Medulla oblongata (tissue), 1 donor: ENCODE results near the gene LMNB1.
"Not testable (repeated sequence)": the region's sequence is repeated elsewhere in the genome, so short reads cannot be mapped to it uniquely, and the experiment has no call there.

Experiments
- DNase-seq: peaks from one replicate; pipeline ENCODE4 v3.0.0-alpha.2; 2015; ENCODE audit errors: extremely low spot score

The LMNB1 gene

DNA sequence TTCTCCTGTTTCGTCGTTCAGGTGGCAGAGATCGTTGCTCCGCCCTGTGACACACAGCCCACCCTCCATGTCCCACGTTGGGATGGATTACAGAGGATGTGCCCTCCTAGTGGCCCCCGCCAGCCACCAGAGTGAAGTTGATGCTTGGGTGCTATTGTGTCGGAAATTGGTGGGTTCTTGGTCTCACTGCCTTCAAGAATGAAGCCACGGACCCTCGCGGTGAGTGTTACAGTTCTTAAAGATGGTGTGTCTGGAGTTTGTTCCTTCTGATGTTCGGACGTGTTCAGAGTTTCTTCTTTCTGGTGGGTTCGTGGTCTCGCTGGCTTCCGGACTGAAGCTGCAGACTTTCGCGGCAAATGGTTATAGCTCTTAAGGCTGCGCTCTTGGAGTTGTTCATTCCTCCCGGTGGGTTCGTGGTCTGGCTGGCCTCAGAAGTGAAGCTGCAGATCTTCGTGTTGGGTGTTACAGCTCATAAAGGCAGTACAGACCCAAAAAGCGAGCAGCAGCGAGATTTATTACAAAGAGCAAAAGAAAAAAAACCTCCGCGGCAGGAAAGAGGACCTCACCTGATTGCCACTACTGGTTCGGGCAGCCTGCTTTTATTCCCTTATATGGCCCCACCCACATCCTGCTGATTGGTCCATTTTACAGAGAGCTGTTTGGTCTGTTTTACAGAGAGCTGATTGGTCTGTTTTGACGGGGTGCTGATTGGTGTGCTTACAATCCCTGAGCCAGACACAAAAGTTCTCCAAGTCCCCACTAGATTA, 76.8 kb downstream of the LMNB1 start:
- not testable (repeated sequence) for DNase-seq

DNA sequence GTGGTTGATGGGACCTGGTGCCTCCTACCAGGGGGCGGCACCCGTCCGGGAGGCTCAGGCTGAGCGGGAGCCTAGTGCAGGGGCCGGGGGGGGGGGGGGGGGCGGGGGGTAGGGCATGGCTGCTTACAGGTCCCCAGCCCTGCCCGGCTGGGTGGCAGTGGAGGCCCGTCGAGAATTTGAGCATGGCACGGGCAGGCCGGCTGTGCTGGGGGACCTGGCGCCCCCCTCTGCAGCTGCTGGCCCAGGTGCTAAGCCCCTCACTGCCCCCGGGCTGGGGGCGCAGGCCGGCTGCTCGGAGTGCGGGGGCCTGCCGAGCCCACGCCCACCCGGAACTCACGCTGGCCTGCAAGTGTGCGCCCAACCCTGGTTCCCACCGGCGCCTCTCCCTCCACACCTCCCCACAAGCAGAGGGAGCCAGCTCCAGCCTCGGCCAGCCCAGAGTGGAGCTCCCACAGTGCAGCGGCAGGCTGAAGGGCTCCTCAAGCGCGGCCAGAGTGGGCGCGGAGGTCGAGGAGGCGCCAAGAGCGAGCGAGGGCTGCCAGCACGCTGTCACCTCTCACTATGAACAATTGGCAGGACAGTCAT, 77.7 kb downstream of the LMNB1 start:
- DNase-seq, result no peak

DNA sequence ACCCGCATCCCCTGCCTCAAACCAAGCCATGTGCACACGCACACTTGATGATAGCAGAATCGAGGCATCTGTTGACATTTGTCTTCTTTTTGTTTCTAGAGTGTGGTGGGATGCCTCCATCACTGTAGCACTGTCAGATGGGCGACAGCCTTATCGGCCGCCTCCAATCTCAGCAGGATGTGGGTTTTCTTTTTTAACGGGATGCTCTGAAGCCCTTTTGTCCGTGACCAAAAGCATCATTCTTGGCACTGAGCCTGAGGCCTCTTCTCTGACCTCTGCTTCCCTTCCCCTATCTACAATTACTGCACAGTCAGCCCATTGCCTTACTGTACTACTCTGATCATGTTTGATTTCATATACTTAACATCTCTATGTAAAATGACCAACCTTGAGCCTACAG, 78.3 kb downstream of the LMNB1 start:
- no peak for DNase-seq

DNA sequence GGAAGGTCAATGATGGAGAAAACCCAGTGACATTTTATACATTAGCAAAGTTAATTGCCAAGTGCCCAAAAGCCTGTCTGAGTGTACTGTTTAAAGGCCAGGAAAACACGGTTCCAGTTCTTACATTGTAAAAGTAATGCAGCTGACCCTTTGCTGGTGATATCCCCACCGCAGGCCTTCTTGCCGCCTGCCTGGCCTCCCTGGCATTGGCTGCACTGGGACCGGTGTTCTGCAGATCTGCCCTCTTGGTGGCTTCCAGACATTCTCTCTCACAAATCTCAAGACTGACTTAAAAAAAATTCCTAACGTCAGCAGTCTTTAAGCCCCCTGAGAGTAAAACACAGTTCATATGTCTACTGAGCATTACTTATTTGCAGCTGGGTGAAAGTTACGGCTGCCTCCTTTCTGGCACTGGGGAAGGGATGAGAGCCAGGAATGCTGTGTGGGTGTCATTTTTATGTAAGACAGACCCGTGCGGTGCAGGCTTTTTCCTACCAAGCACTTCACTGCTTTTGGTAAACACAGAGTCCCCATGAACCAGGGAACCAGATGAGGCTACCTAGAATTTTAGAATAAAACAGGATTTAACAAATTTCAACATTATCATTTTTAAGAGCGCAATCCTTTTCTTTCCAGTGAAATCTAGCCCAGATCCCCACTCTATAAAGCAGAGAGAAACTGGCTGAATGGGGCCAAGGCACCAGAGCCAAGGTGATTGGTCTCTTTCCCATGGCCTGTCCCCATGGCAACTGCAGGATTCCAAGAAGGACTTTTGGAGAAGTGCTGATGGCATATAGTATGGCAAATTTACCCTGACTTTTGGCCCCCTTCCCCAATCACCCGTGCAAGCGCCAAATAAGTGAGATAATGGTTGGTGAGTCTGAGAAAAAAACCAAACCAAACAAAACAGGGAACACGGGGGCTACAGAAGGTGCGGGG, 80.8 kb downstream of the LMNB1 start:
- no peak for DNase-seq

DNA sequence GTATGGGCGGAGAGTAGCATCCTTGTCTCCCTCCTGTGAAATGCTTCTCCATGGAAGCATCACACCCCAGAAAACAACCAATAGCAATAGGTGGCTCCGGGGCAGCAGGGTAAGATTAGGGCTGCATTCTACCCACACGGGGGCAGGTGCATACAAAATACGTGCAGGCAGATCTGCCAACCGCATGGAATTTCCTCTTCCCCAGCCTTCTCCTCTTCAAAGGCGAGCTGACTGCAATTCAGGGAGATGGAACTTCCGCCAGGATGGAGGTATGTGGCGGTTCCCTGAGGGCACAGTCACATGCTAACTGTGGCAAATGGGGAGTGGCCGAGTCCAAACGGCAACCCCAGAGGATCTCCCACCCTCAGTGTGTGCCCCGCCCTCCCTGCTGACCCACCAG, 81.5 kb downstream of the LMNB1 start:
- DNase-seq, result no peak

DNA sequence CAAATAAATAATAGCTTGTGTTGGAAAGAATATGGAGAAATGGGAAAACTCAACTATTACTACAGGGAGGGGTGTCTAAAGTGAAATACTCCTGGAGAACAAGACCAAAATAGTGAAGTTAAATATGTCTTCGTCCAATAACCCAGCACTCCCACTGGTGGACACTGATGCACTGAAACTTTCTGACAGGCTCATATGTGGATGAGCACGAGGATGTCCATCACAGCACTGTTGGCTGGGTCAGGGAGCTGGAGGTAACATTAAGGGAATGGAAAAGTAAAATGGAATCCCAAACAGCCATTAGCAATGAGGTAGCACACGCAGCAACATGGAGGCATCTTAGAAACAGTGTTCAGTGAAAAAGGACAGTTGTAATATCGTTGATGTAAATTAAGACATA, 86.5 kb downstream of the LMNB1 start:
- no peak for DNase-seq

DNA sequence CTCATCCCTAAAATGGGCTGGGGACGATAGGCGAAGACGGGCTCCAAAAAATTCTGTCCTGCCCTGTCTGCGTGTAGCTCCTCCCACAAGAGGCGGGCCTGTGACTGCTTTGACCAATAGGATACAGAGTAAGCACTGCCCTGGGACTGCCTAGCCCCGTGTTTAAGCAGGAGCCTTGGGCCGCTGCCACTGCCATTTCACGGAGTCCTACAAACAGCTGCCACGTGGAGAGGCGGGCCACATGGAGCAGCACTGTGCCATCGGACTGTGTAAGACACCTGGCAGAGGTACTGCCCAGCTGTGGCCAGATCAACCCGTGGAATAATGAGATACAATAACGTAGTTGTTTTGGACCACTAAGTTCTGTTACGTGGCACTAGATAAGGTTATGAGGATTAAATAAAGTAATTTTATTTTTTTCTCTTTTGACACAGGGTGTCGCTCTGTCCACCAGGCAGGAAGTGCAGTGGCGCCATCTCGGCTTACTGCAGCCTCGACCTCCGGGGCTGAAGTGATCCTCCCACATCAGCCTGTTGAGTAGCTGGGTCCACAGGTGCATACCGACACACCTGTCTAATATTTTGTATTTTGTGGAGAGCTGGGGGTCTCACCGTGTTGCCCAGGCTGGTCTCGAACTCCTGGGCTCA, 87.2 kb downstream of the LMNB1 start:
- DNase-seq, result no peak

DNA sequence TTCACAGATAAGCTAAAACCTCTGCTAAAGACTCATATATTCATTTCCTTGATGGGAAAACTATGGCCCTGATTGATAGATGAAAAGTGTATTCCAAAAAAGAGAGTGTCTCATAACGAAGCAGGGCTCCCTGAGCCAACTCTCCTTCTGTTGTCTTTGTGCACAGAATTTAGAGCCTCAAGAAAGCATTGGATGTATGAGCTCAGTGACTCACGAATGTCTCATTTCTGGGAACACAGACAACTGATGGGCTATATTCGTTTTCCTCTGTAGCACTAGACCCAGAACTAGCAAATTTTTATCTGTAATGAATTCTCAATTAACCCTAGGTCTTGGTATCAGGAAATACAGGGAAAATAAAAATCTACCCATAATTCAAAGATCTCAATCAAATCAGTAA, 88.4 kb downstream of the LMNB1 start:
- DNase-seq, result no peak

DNA sequence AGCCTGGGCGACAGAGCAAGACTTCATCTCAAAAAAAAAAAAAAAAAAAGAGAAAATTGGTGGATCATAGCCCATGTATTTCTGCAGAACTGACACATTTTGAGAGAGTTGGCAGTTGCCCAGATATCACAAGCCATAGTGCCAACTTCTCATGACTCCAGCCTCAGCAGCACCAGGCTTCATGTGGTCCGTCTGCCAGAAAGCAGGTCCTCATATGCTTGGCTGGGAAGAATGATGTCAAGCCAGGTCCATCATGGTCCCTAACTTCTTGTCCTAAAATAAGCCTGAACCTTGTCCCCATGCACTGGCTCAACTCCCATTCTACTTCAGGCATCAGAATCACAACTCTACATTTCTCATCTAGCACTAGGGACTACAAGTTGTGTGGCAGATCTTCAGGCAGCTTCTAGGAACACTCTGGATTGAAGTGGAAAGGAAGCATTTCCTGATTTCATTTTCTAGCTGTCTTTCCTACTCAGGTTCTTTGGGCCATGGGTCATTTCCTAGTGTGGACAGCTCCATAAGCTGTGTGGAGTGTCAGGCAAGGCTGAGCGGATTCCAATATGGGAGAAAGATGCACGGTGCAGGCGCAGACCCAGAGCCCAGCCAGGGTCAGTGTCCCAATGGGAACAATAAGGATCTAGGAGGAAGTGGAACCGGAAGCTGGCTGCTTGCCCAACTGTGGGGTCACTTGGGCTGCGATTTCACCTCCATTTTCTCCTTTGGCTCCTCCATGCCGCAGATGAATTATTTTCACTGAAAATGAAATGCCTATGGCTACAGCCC, 90.1 kb downstream of the LMNB1 start:
- DNase-seq, result no peak

DNA sequence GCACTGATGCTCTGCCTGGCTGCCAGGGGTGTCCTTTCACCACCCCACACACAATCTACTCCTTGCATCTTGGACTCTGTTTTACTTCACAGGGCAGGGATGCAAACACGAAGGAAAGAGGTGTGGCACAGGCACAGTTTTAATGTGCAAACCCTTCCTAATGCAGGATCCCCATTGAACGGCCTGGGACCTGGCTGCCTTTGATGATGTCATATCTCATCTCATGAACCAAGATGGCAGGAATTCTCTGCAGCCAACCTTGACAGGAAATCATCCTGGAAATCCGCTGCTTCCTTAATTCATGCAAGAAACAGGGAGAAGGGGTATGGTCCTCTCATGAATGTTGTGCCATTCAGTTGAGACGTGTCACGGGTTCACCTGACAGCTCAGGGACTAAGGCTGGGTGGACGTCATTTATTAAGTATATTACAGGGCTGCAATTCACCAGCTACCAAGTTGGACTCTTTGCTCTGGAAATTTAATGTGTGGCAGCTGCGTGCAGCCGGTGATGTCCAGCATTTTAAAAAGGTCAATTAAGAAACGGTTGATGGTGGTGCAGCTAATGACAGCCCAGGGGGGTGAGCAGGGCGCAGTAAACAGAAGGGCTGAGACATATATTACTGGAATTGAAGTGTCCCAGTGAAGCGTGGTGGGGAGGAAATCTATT, 91.5 kb downstream of the LMNB1 start:
- no peak for DNase-seq

DNA sequence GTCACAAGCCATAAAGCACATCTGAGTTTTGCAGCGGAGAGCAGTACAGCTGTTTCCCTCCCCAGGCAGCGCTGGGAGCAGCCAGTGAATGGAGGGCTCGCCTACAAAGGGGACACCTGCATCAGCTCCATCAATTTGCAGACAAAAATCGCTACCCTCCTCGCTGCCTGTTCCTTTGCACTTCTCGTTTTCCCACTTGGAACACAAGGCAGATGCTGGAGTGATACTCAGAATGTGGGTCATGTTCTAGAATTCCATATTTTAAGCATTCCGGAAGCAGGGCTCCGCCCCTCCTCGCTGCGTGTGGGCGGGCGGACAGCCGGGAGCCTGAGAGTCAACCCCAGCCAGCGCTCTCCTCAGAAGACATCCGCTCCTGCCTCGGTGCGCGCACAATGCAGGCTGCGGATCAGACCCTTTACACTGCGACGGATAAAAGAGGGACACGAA, 92.1 kb downstream of the LMNB1 start:
- no peak for DNase-seq

DNA sequence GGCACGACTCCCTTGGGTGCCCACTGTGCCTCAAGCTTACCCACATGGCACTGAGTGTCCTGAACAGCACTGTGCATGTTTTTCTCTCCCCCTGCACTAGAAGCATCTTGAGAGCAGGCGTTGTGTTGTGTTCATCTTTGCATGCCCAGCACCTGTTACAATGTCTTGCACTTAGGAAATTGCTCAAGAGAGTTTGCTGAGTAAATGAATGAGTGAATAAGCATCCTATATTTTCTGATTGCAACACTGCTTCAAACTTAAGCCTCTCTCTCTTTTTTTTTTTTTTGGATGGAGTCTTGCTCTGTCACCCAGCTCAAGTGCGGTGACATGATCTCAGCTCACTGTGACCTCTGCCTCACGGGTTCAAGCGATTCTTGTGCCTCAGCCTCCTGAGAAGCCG, 94.5 kb downstream of the LMNB1 start:
- DNase-seq, result no peak

DNA sequence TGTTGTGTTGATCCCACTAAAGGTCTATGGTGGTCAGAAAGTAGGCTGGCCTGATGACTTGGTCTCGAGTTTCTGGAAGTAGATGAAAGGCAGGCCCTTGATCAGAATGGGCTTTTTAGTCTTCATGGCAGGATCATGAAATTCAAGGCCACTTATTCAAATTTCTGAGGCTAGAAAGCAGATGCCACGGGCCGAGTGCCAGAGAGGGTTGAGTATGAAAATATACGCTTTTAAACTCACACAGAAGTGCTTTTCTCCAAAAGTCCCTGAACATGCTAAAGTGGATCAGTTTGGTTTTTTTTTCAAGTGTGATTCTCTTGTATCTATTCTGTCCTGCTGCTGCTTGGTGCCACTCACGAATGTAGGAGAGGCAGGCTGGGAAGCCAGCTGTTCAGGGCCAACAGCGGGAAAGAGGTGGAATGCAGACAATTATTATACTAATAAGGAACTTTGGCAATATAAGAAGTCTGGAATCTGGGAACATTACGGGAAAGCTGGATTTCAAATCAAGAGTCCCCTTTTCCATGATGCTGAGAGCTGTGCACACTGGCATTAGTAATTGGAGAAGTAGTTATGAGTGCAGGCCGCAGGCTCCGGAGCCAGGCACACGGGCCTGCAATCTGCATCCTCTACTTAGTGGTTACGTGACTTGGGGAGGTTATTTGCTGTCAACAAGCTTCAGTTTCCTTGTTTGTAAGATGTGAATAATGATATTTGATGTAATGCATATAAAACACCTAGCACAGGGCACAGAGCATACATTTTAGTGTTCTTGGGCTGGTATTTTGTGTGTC, 95.8 kb downstream of the LMNB1 start:
- no peak for DNase-seq

DNA sequence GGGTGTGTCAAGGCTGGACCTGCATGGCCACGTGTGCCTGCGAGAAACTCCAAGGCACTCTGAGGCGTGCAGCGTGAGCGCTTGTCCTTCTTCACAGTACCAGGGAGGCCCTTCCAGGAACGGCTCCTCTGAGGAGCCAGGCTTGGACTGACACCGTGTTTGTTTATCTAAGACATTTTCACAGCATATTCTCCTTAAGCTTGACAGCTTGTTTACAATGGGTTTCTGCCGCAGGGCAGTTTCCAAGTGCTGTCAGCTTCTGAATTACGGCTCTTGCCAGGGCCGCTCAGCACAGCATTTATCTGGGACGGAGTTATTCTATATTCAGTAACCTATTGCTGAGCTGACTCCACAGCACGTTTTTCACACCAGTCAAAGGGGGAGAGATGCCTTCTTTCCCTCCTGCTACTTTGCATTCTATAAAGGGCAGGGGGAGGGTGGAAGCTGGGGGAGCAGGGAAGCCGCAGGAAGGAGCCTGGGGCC, 98.4 kb downstream of the LMNB1 start:
- DNase-seq, result no peak

DNA sequence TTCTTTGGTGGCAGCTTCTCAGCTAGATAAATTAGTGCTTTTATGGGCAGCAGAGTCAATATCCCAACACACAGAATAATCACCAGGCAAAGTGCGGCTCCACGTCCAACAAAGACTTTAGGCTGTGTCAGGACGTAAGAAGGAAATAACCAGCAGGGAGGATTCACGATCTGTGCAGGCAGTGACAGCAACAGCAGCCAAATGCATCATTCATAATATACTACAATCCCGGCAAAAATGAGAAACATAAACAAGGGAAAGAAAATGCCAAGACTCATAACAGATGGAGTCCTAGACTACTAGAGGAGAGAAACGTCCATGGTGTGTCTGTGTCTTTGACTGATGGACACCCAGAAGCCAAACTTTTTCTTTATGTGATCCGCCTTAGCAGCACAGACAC, 100.7 kb downstream of the LMNB1 start:
- no peak for DNase-seq

DNA sequence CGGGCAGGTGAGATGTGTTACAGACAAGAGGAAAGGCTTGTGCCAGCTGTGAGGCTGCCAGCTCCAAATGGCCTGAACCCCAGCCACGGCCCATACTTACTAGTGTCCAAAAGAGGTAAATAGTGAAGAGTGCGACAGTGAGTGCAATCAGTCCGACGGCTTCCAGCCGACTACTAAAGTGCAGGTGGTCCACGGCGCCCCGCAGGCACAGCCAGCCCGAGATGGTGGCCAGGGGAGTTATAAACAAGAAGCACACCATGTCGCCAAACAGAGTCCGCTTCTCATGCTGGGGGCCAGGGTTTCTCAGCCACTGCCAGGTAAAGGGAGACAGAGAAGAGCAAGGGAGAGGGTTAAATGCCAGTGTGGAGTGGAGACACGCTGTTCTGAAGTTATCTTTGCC, 101.1 kb downstream of the LMNB1 start:
- no peak for DNase-seq

DNA sequence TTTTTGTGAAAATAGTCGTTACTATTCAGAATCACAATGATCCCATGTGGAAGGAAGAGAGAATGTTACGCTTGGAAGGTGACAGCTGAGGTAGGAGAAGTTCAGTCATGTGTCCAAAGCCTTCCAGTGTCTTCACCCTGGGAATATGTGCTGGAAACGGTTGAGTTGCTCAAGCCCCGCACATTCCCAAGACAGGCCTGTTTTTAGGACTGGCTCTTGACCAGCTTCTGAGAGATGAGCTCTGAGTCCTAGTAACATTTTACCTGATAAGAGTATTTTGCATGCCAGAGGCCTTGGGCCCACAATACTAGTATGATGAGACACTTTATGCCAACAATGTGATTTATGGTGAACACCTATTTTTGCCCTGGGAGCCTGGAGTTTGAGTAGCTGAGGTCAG, 101.7 kb downstream of the LMNB1 start:
- DNase-seq, result no peak

DNA sequence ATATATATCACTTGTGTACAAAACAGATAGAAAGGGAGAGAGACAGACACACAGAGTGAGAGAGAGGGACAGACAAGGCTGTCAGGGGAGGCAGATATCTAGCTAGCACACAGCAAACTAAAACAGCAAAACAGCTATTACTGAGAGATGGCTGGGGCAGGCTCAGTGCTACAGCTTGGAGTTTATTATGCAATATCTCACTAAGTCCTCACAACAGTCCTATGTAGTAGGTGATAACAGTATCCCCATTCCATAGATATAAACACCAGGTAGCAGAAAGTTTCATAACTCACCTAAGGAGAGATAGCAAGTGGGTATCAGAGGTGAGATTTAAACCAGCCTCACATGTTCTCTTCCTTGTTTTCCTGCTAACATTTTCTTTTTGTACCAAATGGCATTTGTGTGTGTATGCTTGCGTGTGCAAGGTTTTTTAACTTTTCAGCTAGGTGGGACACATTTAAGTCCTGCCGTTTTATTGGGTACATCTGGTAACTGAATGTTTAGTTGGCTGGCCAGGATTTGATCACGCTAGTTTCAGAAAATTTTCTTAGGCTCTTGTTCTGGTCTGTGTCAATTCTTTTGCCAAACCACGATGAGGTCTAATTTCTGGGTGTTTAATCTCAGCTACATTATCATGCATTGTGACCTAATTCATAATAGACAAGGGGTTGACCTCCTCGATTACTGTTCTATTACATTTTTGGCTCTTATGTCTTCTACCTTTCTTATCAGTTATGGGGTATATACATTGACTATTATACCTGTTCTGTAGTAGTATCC, 105.1 kb downstream of the LMNB1 start:
- DNase-seq, result no peak
